Stomach (tissue), 9 donors: Measurements from ENCODE around the gene HSD3B1. TPM values are rescaled to one million over a fixed set of nuclear protein-coding genes. Genes with fewer than 3 reads are reported as not detected.
"Not testable (repeated sequence)": the region's sequence is repeated elsewhere in the genome, so short reads cannot be mapped to it uniquely, and the experiment has no call there.

Source experiments
- DNase-seq, 2 donors: peaks; one replicate each; pipeline versions ENCODE4 v3.0.0 to v3.0.0-alpha.2; 2013 to 2019
- H3K27ac ChIP-seq, 5 donors: fragments of 200-600 bp in 4 of 5; sonication (generic) in 4 of 5; one replicate each; pipeline ENCODE4 v1.5.1; 2013 to 2019; ENCODE audit warnings: mild to moderate bottlenecking in 1 of 5, moderate library complexity in 1 of 5
- H3K27me3 ChIP-seq, 3 donors: fragments of 200-600 bp; sonication (generic); one replicate each; pipeline ENCODE4 v1.5.1; 2017 to 2019; ENCODE audit warnings: mixed run types in 1 of 3
- H3K36me3 ChIP-seq, 4 donors: fragments of 200-600 bp; sonication (generic); 1 replicate in 3 of 4; 2 replicates in 1 of 4; pipeline ENCODE4 v1.5.1; 2016 to 2019
- H3K4me1 ChIP-seq, 4 donors: fragments of 200-600 bp; sonication (generic); one replicate each; pipeline ENCODE4 v1.5.1; 2016 to 2019
- H3K4me3 ChIP-seq, 4 donors: fragments of 200-600 bp; sonication (generic) in 3 of 4; one replicate each; pipeline ENCODE4 v1.5.1; 2016 to 2019; ENCODE audit warnings: mild to moderate bottlenecking in 1 of 4
- H3K9me3 ChIP-seq, 4 donors: fragments of 200-600 bp; sonication (generic); one replicate each; pipeline ENCODE4 v1.5.1; 2016 to 2019
- EP300 ChIP-seq: sonication (generic); formaldehyde crosslinking; IDR thresholded peaks from one replicate; pipeline ENCODE4 v1.6.1; 2017; ENCODE audit warnings: antibody characterized with exemption
- POLR2A ChIP-seq, 4 donors: fragments of 450-650 bp; IDR thresholded peaks; one replicate each; pipeline ENCODE4 v1.6.1; 2016; ENCODE audit warnings: antibody characterized with exemption in 4 of 4, control low read depth in 2 of 4, mild to moderate bottlenecking in 1 of 4, moderate library complexity in 1 of 4
- POLR2AphosphoS5 ChIP-seq, 3 donors: sonication (generic); formaldehyde crosslinking; IDR thresholded peaks; one replicate each; pipeline ENCODE4 v1.6.1; 2016; ENCODE audit warnings: antibody characterized with exemption in 3 of 3
- WGBS, 5 donors: extraction: QIAGEN DNeasy Blood & Tissue Kit in 3 of 5; methylation state at CpG; one replicate each; pipeline versions ENCODE4 v1.1.5 to v1.1.7; 2013 to 2018; 5-methylcytosine and 5-hydroxymethylcytosine counted together
- intact Hi-C: fragments of 100-400 bp; cut with DNase I; formaldehyde crosslinking; loops from one replicate; pipeline ENCODE4 v1.15.1; 2023; ENCODE audit warnings: low total_unique reads
- polyA plus RNA-seq, 3 donors: library from polyadenylated mRNA; stranded (reverse); fragments of 200-250 nt; gene quantifications; one replicate each; pipeline ENCODE4 v1.2.3, GENCODE V29; 2013
- total RNA-seq, 5 donors: library from RNA; depleted of rRNA; stranded (reverse); fragments of >200 nt; gene quantifications; one replicate each; pipeline versions ENCODE4 v1.1.0 to v1.2.3, GENCODE V29; 2014 to 2016
- TF ChIP-seq, protein P1 (sequence below), 7 experiments: fragments of 450-650 bp in 4 of 7; fragments of 200-600 bp in 3 of 7; sonication (generic) in 3 of 7; IDR thresholded peaks; one replicate each; pipeline ENCODE4 v1.5.1; 2016 to 2019; ENCODE audit warnings: antibody characterized with exemption in 7 of 7, control low read depth in 2 of 7, mild to moderate bottlenecking in 1 of 7
- donor health status: healthy with polysubstance abuse.
- donor health status: Bipolar disorder and iron deficiency.
- donor health status: healthy.

HSD3B1 gene
- total and polyA plus RNA-seq, 8 donors = not detected

DNA sequence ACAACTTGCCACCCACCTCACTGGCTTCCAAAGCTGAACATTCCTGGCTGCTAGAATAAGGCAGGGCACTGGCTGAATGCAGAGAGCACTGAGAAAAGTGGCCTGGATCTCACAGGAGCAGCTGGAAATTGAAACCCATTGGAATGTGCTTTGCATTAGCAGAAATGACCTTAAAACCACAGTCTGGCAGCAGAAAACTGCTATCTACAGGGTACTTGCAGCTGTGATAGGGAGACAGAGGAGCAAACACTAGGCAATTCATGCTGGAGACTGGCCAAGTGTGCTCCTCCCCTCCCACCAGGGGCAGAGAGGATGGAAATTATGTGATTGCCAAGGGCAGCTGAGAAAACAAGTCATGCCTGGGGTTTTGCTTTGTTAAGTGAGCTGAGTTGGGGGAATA is 47.2 kb downstream of the HSD3B1 start:
- intact Hi-C loops = no loop called here
- peak in 1 of 3 donors; percentile 33 for TF ChIP-seq POLR2AphosphoS5 (IDR thresholded peaks at IDR 0.05)
- no peak for TF ChIP-seq POLR2A (IDR thresholded peaks at IDR 0.05)
- no peaks in the 10 kb centered on the region for H3K27me3 ChIP-seq
- no peak overlapping the region for H3K4me3 ChIP-seq
- H3K36me3 ChIP-seq = no peaks in the 10 kb centered on the region
- H3K27ac ChIP-seq = peak overlapping the region in 3 of 5 donors; percentile 2 to 15 (median 8)
- H3K4me1 ChIP-seq = peaks cover 0 to 15% (median 11%) of the 10 kb centered on the region in 4 donors
- peak; percentile 59 to 86 for DNase-seq
- no peaks in the 10 kb centered on the region for H3K9me3 ChIP-seq

DNA sequence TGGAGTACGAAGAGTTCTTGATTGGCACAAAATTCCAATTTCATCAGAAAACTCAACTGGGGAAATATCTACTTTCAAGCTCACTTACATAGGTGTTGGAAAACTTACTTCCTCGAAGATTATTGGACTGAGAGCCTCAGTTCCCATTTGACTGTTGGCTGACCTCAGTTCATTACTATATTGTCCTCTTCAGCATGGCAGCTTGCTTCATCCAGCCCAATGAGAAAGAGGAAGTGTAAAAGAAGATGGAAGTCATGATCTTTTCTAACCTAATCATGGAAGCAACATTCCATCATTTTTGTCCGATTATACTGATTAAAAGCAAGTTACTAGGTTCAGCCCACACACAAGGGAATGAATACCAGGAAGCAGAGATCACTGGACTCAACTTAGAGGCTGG is 49.4 kb downstream of the HSD3B1 start:
- Histone ChIP-seq H3K4me1 (peaks cover 0 to 15% (median 11%) of the 10 kb centered on the region in 4 donors), H3K36me3 (no peaks in the 10 kb centered on the region), H3K27me3 (no peaks in the 10 kb centered on the region), H3K9me3 (no peaks in the 10 kb centered on the region), H3K4me3 (no peak overlapping the region), H3K27ac (no peak overlapping the region)
- TF ChIP-seq, protein P1, sequence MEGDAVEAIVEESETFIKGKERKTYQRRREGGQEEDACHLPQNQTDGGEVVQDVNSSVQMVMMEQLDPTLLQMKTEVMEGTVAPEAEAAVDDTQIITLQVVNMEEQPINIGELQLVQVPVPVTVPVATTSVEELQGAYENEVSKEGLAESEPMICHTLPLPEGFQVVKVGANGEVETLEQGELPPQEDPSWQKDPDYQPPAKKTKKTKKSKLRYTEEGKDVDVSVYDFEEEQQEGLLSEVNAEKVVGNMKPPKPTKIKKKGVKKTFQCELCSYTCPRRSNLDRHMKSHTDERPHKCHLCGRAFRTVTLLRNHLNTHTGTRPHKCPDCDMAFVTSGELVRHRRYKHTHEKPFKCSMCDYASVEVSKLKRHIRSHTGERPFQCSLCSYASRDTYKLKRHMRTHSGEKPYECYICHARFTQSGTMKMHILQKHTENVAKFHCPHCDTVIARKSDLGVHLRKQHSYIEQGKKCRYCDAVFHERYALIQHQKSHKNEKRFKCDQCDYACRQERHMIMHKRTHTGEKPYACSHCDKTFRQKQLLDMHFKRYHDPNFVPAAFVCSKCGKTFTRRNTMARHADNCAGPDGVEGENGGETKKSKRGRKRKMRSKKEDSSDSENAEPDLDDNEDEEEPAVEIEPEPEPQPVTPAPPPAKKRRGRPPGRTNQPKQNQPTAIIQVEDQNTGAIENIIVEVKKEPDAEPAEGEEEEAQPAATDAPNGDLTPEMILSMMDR (IDR thresholded peaks at IDR 0.05) = no peak
- TF ChIP-seq POLR2A (IDR thresholded peaks at IDR 0.05) (no peak), EP300 (no peak), POLR2AphosphoS5 (IDR thresholded peaks at IDR 0.05) (no peak)
- DNase-seq = no peak
- WGBS, 5 donors = 81 to 89% (median 86%) methylated on average over 3 of the region's 3 CpGs
- intact Hi-C loops = no loop called here

DNA sequence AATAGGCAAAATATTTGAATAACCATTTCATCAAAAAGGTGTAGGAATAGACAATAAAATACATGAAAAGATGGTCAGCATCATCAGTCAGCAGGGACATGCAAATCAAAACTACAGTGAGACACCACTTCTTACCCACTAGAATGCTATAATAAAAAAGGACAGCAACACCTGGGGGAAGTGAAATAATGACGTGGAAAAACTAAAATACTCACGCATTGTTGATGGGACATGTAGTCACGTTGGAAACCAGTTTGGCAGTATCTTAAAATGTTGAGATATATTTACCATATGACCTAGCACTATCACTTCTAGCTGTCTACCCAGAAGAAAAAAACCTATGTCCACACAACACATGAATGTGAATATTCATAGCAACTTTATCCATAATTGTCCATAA is 53.4 kb downstream of the HSD3B1 start:
- H3K9me3 ChIP-seq, H3K27ac ChIP-seq, H3K27me3 ChIP-seq, H3K36me3 ChIP-seq, H3K4me3 ChIP-seq, H3K4me1 ChIP-seq, intact Hi-C loops, DNase-seq: not testable (repeated sequence)
- 84 to 100% (median 89%) methylated on average over 3 of the region's 3 CpGs for WGBS, 5 donors

DNA sequence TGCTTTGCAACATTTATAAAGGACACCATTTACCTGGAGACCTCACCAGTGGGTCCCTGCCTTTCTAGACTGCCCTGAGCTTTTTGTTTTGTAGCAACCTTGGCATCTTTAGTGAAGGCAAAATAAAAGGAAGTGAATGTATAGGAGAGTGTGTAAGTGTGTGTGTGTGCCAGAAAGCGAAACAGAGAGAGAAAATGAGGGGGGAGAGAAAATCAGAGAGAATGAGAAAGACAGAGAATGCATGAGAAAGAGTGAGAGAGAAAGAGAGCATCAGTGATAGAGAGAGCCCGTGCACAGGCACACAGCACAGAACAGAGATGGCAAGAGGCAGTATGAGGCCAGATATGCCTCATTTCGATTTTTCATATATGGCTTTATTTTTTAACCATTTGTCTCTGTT is 57.5 kb downstream of the HSD3B1 start:
- intact Hi-C loops = no loop called here

More for the DNA sequence above, 57.5 kb downstream of the HSD3B1 start:
- WGBS, 5 donors = 74 to 91% (median 83%) methylated on average over 3 of the region's 3 CpGs
- Histone ChIP-seq H3K27me3 (no peaks in the 10 kb centered on the region), H3K4me1 (no peaks in the 10 kb centered on the region), H3K36me3 (no peaks in the 10 kb centered on the region), H3K27ac (no peak overlapping the region), H3K4me3 (no peak overlapping the region), H3K9me3 (no peaks in the 10 kb centered on the region)
- DNase-seq = no peak
- TF ChIP-seq, protein P1 (IDR thresholded peaks at IDR 0.05) = no peak
- TF ChIP-seq POLR2A (IDR thresholded peaks at IDR 0.05) = no peak
- TF ChIP-seq POLR2AphosphoS5 (IDR thresholded peaks at IDR 0.05) = no peak
- no peak for TF ChIP-seq EP300

Other genes starting within 250 kb of the HSD3B1 start
- gene HAO2, start 138.4 kb upstream of the HSD3B1 start, total RNA-seq = under 1 TPM in 1 of 5 donors, not detected in 4; 0.73 TPM
- gene HAO2, start 138.4 kb upstream of the HSD3B1 start, polyA plus RNA-seq = not detected
- gene HSD3B2, start 92.1 kb upstream of the HSD3B1 start, total RNA-seq = 1 to 10 TPM in 2 of 5 donors, under 1 TPM in 1, not detected in 2; 0.37 to 1.8 (median 1.4) TPM
- 1 to 10 TPM in 1 of 3 donors, under 1 TPM in 1, not detected in 1; 0.10 to 9.9 TPM for gene HSD3B2, start 92.1 kb upstream of the HSD3B1 start, polyA plus RNA-seq
- gene ZNF697, start 141.1 kb downstream of the HSD3B1 start, total RNA-seq = 10 to 100 TPM in 2 of 5 donors, 1 to 10 TPM in 3; 1.2 to 11.9 (median 9.5) TPM
- 1 to 10 TPM in 2 of 3 donors, under 1 TPM in 1; 0.78 to 2.1 (median 2.0) TPM for gene ZNF697, start 141.1 kb downstream of the HSD3B1 start, polyA plus RNA-seq
- gene PHGDH, start 204.7 kb downstream of the HSD3B1 start, total RNA-seq = 10 to 100 TPM in 4 of 5 donors, 1 to 10 TPM in 1; 2.3 to 33.0 (median 21.3) TPM
- gene PHGDH, start 204.7 kb downstream of the HSD3B1 start, polyA plus RNA-seq = 10 to 100 TPM; 27.8 to 45.8 (median 29.5) TPM